ENCODE results near the gene SEC14L3. TPM values are rescaled to one million over a fixed set of nuclear protein-coding genes. Genes with fewer than 3 reads are reported as not detected.

SEC14L3 gene
- total RNA-seq, 1 experiment from 2014 or later, result not detected

- Histone ChIP-seq H3K36me3 (ENCODE audit: control insufficient read depth, insufficient read depth, low read length) (no peaks in the 10 kb centered on the region; the same call in 1 of the 2 replicates), H3K4me1 (peaks cover 8% of the 10 kb centered on the region), H3K4me3 (ENCODE audit: low read depth, low read length) (no peak overlapping the region), H3K27me3 (replicated peaks; ENCODE audit: control insufficient read depth, insufficient read depth, low read length) (no peaks in the 10 kb centered on the region), H3K9me3 (no peaks in the 10 kb centered on the region)
- ChIA-PET CTCF (no interaction called here), POLR2A (no interaction called here)
- TF ChIP-seq CTCF (IDR thresholded peaks at IDR 0.05; ENCODE audit: insufficient read depth in 1 of 2, low read depth in 1 of 2, low read length in 1 of 2, severe bottlenecking in 1 of 2, unreplicated experiment in 1 of 2), result no peak
- H3K27ac Mint-ChIP-seq (ENCODE audit: unreplicated experiment), result no peak overlapping the region
- H3K4me3 Mint-ChIP-seq (ENCODE audit: unreplicated experiment), result no peak overlapping the region
- H3K36me3 Mint-ChIP-seq (ENCODE audit: insufficient read depth, unreplicated experiment), result peaks cover 8% of the 10 kb centered on the region
- no TSS peak for BruUV-seq (replicated peaks)
- no peak for DNase-seq
- intact Hi-C loops (cut with micrococcal nuclease; ENCODE audit: unreplicated experiment), result no loop called here
- no peaks in the 10 kb centered on the region for H3K27me3 Mint-ChIP-seq (ENCODE audit: insufficient read depth, unreplicated experiment)
- H3K9me3 Mint-ChIP-seq (ENCODE audit: unreplicated experiment), result no peaks in the 10 kb centered on the region
- H3K4me1 Mint-ChIP-seq (ENCODE audit: low read depth, unreplicated experiment), result peaks cover 14% of the 10 kb centered on the region
These were observed 41.9 kb downstream of the SEC14L3 start for GRCh38 chr22:30429887-30430286.

- no peaks in the 10 kb centered on the region for H3K27me3 ChIP-seq (replicated peaks; ENCODE audit: control insufficient read depth, insufficient read depth, low read length)
- H3K36me3 ChIP-seq (ENCODE audit: control insufficient read depth, insufficient read depth, low read length), result no peaks in the 10 kb centered on the region; the same call in 1 of the 2 replicates
- Mint-ChIP-seq H3K9me3 (ENCODE audit: unreplicated experiment) (no peaks in the 10 kb centered on the region), H3K27me3 (ENCODE audit: insufficient read depth, unreplicated experiment) (no peaks in the 10 kb centered on the region), H3K4me3 (ENCODE audit: unreplicated experiment) (no peak overlapping the region), H3K36me3 (ENCODE audit: insufficient read depth, unreplicated experiment) (peaks cover 16% of the 10 kb centered on the region), H3K4me1 (ENCODE audit: low read depth, unreplicated experiment) (peaks cover 15% of the 10 kb centered on the region), H3K27ac (ENCODE audit: unreplicated experiment) (no peak overlapping the region)
- TF ChIP-seq CTCF (IDR thresholded peaks at IDR 0.05; ENCODE audit: insufficient read depth in 1 of 2, low read depth in 1 of 2, low read length in 1 of 2, severe bottlenecking in 1 of 2, unreplicated experiment in 1 of 2), result no peak
- CTCF ChIA-PET, result interaction anchor here (0.7 kb wide), 1 partner anchor 41 kb away, joined by 4 read pairs; the partner anchor contains the start of gene RNF215
- intact Hi-C loops (cut with micrococcal nuclease; ENCODE audit: unreplicated experiment), result no loop called here
- POLR2A ChIA-PET, result no interaction called here
- no peak for DNase-seq
- H3K4me3 ChIP-seq (ENCODE audit: low read depth, low read length), result no peak overlapping the region
- no peaks in the 10 kb centered on the region for H3K9me3 ChIP-seq
- peaks cover 14% of the 10 kb centered on the region for H3K4me1 ChIP-seq
- BruUV-seq (replicated peaks), result no TSS peak
These were observed 43.9 kb downstream of the SEC14L3 start for GRCh38 chr22:30427871-30428270.

- no peaks in the 10 kb centered on the region; the same call in 1 of the 2 replicates for H3K36me3 ChIP-seq (ENCODE audit: control insufficient read depth, insufficient read depth, low read length)
- H3K9me3 ChIP-seq, result no peaks in the 10 kb centered on the region
- H3K4me3 Mint-ChIP-seq (ENCODE audit: unreplicated experiment), result peak overlapping the region; percentile 85
- DNase-seq, result peak in 1 of 2 experiments; percentile 64
- peaks cover 18% of the 10 kb centered on the region for H3K4me1 ChIP-seq
- intact Hi-C loops (cut with micrococcal nuclease; ENCODE audit: unreplicated experiment), result no loop called here
- peaks cover 22% of the 10 kb centered on the region for H3K4me1 Mint-ChIP-seq (ENCODE audit: low read depth, unreplicated experiment)
- H3K27ac Mint-ChIP-seq (ENCODE audit: unreplicated experiment), result no peak overlapping the region
- POLR2A ChIA-PET, result interaction anchor here (0.5 kb wide), 1 partner anchor 52 kb away, joined by 3 read pairs; no protein-coding TSS in a partner anchor
- no peaks in the 10 kb centered on the region for H3K27me3 ChIP-seq (replicated peaks; ENCODE audit: control insufficient read depth, insufficient read depth, low read length)
- no peaks in the 10 kb centered on the region for H3K27me3 Mint-ChIP-seq (ENCODE audit: insufficient read depth, unreplicated experiment)
- peaks cover 16% of the 10 kb centered on the region for H3K36me3 Mint-ChIP-seq (ENCODE audit: insufficient read depth, unreplicated experiment)
- TF ChIP-seq CTCF (IDR thresholded peaks at IDR 0.05; ENCODE audit: insufficient read depth in 1 of 2, low read depth in 1 of 2, low read length in 1 of 2, severe bottlenecking in 1 of 2, unreplicated experiment in 1 of 2), result peak; percentile 16 to 30
- CTCF ChIA-PET, result interaction anchor here (0.6 to 1.0 kb wide), 4 partner anchors 26 to 139 kb away, joined by 3 to 4 read pairs (median 3); no protein-coding TSS in a partner anchor
- no TSS peak for BruUV-seq (replicated peaks)
- H3K9me3 Mint-ChIP-seq (ENCODE audit: unreplicated experiment), result no peaks in the 10 kb centered on the region
- peak overlapping the region; percentile 62 for H3K4me3 ChIP-seq (ENCODE audit: low read depth, low read length)
These were observed 45.1 kb downstream of the SEC14L3 start for GRCh38 chr22:30426388-30427353.
